OCI-LY1 (cell line): ENCODE measurements around the gene BLOC1S2.

Experiments used
- H2AFZ ChIP-seq: fragments of 200-600 bp; sonication (generic), shearing (Covaris generic); 2 replicates; pipeline ENCODE4 v1.6.0; 2014; ENCODE audit warnings: antibody characterized with exemption, mild to moderate bottlenecking, low read length
- H3F3A ChIP-seq: fragments of 200-600 bp; sonication (generic), shearing (Covaris generic); 2 replicates; pipeline ENCODE4 v1.6.0; 2014; ENCODE audit warnings: mild to moderate bottlenecking, antibody characterized with exemption, low read length, moderate library complexity; ENCODE audit not compliant: insufficient read depth
- H3K27ac ChIP-seq: fragments of 200-600 bp; sonication (generic); 2 replicates; pipeline ENCODE4 v1.5.1; 2014; ENCODE audit warnings: low read length, mixed run types, mild to moderate bottlenecking, low read depth; ENCODE audit not compliant: poor library complexity, severe bottlenecking
- H3K27me3 ChIP-seq: fragments of 200-600 bp; sonication (generic); 2 replicates; pipeline ENCODE4 v1.6.0; 2014; ENCODE audit warnings: antibody characterized with exemption, mild to moderate bottlenecking, low read length, moderate library complexity; ENCODE audit not compliant: insufficient read depth
- H3K36me3 ChIP-seq: fragments of 200-600 bp; sonication (generic); 2 replicates; pipeline ENCODE4 v1.6.1; 2014; ENCODE audit warnings: mild to moderate bottlenecking, antibody characterized with exemption, low read length, moderate library complexity, mixed read lengths; ENCODE audit not compliant: insufficient read depth
- H3K4me1 ChIP-seq: fragments of 200-600 bp; sonication (generic); 2 replicates; pipeline ENCODE4 v1.5.1; 2014; ENCODE audit warnings: mild to moderate bottlenecking, low read length, moderate library complexity; ENCODE audit not compliant: insufficient read depth, severe bottlenecking
- H3K4me2 ChIP-seq: fragments of 200-600 bp; sonication (generic), shearing (Covaris generic); 2 replicates; pipeline ENCODE4 v1.6.1; 2014; ENCODE audit warnings: low read length
- H3K4me3 ChIP-seq: fragments of 200-600 bp; sonication (generic); 2 replicates; pipeline ENCODE4 v1.5.1; 2014; ENCODE audit warnings: low read length, low read depth, mild to moderate bottlenecking, mixed read lengths; ENCODE audit not compliant: poor library complexity, severe bottlenecking
- H3K79me2 ChIP-seq: fragments of 200-600 bp; shearing (Covaris generic); 2 replicates; pipeline ENCODE4 v1.6.1; 2016; ENCODE audit warnings: mixed run types, low read length, mixed read lengths; ENCODE audit not compliant: insufficient read depth
- H3K9ac ChIP-seq: fragments of 200-600 bp; sonication (generic), shearing (Covaris generic); 2 replicates; pipeline ENCODE4 v1.6.1; 2014; ENCODE audit warnings: mild to moderate bottlenecking, low read length, mixed read lengths
- H3K9me2 ChIP-seq: fragments of 200-600 bp; sonication (generic), shearing (Covaris generic); 2 replicates; pipeline ENCODE4 v1.6.1; 2014; ENCODE audit warnings: low read depth, mild to moderate bottlenecking, low read length, mixed read lengths
- H3K9me3 ChIP-seq: fragments of 200-600 bp; shearing (Covaris generic); 2 replicates; pipeline ENCODE4 v1.6.1; 2014; ENCODE audit warnings: low read length, mixed read lengths
- H4K20me1 ChIP-seq: fragments of 200-600 bp; sonication (generic), shearing (Covaris generic); 2 replicates; pipeline ENCODE4 v1.6.0; 2016; ENCODE audit warnings: mild to moderate bottlenecking, low read length; ENCODE audit not compliant: insufficient read depth
- EZH2 ChIP-seq: fragments of 200-600 bp; sonication (generic), shearing (Covaris generic); IDR thresholded peaks from 2 replicates; pipeline ENCODE4 v1.8.0; 2017; ENCODE audit warnings: borderline replicate concordance, mixed run types, mild to moderate bottlenecking, antibody characterized with exemption, low read length, moderate library complexity, mixed read lengths
- TF ChIP-seq, protein P1 (sequence below): fragments of 200-600 bp; sonication (generic), shearing (Covaris generic); IDR thresholded peaks from 2 replicates; pipeline ENCODE4 v1.5.1; 2017; ENCODE audit warnings: mild to moderate bottlenecking, antibody characterized with exemption, low read length, moderate library complexity, mixed read lengths

Gene BLOC1S2

DNA sequence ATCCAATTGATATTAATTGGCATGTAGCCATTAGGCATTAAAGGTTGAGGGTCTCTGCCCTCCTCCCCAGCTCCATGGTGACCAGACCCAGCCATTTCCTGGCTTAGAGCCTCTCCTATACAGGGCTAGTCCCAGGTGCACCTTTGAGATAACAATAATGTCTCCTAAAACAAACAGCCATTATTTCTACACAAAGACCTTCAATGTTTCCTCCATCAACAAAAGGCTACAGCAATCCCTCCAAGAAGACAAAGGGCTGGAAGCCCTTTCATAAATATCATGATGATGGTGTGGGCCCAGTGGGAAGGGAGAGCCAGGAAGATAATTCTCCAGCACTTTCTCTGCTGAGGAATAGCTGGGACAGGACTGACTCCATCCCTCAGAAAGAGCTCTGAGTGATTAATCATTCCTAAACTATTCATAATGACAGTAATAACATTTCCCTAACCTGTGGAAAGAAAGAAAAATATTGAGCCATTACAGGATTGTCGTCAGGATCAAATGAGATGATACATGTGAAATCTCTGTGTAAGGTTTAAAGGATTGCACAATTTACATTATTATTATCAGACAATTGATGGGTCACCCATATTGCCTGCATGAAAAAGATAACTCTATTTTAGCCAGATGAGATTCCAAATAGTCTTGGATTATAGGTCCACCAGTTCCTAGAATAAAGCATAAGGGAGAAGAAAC is 33.4 kb upstream of the BLOC1S2 start:
- H3K9ac ChIP-seq, result no peak overlapping the region
- H3K27me3 ChIP-seq, result no peaks in the 10 kb centered on the region
- no peak overlapping the region for H2AFZ ChIP-seq
- H3K9me3 ChIP-seq, result no peaks in the 10 kb centered on the region
- no peaks in the 10 kb centered on the region for H3F3A ChIP-seq
- H3K79me2 ChIP-seq, result no peaks in the 10 kb centered on the region
- no peak overlapping the region for H3K4me2 ChIP-seq
- no peaks in the 10 kb centered on the region for H3K4me1 ChIP-seq
- H3K36me3 ChIP-seq, result no peaks in the 10 kb centered on the region
- H4K20me1 ChIP-seq, result no peaks in the 10 kb centered on the region
- H3K9me2 ChIP-seq, result no peaks in the 10 kb centered on the region
- H3K27ac ChIP-seq, result no peak overlapping the region
- H3K4me3 ChIP-seq, result no peak overlapping the region
- TF ChIP-seq, protein P1, sequence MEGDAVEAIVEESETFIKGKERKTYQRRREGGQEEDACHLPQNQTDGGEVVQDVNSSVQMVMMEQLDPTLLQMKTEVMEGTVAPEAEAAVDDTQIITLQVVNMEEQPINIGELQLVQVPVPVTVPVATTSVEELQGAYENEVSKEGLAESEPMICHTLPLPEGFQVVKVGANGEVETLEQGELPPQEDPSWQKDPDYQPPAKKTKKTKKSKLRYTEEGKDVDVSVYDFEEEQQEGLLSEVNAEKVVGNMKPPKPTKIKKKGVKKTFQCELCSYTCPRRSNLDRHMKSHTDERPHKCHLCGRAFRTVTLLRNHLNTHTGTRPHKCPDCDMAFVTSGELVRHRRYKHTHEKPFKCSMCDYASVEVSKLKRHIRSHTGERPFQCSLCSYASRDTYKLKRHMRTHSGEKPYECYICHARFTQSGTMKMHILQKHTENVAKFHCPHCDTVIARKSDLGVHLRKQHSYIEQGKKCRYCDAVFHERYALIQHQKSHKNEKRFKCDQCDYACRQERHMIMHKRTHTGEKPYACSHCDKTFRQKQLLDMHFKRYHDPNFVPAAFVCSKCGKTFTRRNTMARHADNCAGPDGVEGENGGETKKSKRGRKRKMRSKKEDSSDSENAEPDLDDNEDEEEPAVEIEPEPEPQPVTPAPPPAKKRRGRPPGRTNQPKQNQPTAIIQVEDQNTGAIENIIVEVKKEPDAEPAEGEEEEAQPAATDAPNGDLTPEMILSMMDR, result no peak
- no peak for TF ChIP-seq EZH2

GRCh38 chr10:100318207-100318606 is 31.7 kb upstream of the BLOC1S2 start:
- H2AFZ ChIP-seq, result no peak overlapping the region
- H3K9me3 ChIP-seq, result no peaks in the 10 kb centered on the region
- no peaks in the 10 kb centered on the region for H3K9me2 ChIP-seq
- H3F3A ChIP-seq, result no peaks in the 10 kb centered on the region
- TF ChIP-seq, protein P1, result no peak
- TF ChIP-seq EZH2, result no peak
- no peaks in the 10 kb centered on the region for H3K79me2 ChIP-seq
- no peak overlapping the region for H3K4me2 ChIP-seq
- H3K27me3 ChIP-seq, result no peaks in the 10 kb centered on the region
- H3K4me1 ChIP-seq, result no peaks in the 10 kb centered on the region
- H3K27ac ChIP-seq, result no peak overlapping the region
- H3K9ac ChIP-seq, result no peak overlapping the region
- no peaks in the 10 kb centered on the region for H3K36me3 ChIP-seq
- no peak overlapping the region for H3K4me3 ChIP-seq
- no peaks in the 10 kb centered on the region for H4K20me1 ChIP-seq

- no peaks in the 10 kb centered on the region for H3K4me1 ChIP-seq
- H3K4me2 ChIP-seq, result no peak overlapping the region
- H3K79me2 ChIP-seq, result no peaks in the 10 kb centered on the region
- H3K9me3 ChIP-seq, result no peaks in the 10 kb centered on the region
- no peaks in the 10 kb centered on the region for H3K27me3 ChIP-seq
- no peaks in the 10 kb centered on the region for H4K20me1 ChIP-seq
- no peak overlapping the region for H2AFZ ChIP-seq
- no peak overlapping the region for H3K27ac ChIP-seq
- H3K4me3 ChIP-seq, result no peak overlapping the region
- no peaks in the 10 kb centered on the region for H3K36me3 ChIP-seq
- H3K9me2 ChIP-seq, result no peaks in the 10 kb centered on the region
- no peak for TF ChIP-seq EZH2
- TF ChIP-seq, protein P1, result no peak
- H3F3A ChIP-seq, result no peaks in the 10 kb centered on the region
- H3K9ac ChIP-seq, result no peak overlapping the region
Measured at GRCh38 chr10:100315615-100316014, 29.1 kb upstream of the BLOC1S2 start.
